HepG2 (cell line): ENCODE results near the gene ADAM15. TPM values are rescaled to one million over a fixed set of nuclear protein-coding genes. Genes with fewer than 3 reads are reported as not detected.

Experiments
- BRF2 ChIP-seq: sonication (generic); formaldehyde crosslinking; IDR thresholded peaks from 2 replicates; pipeline ENCODE4 v1.8.1; 2022; ENCODE audit warnings: mild to moderate bottlenecking, missing genetic modification reagents
- CENPBD1 ChIP-seq: sonication (generic); formaldehyde crosslinking; IDR thresholded peaks from 2 replicates; pipeline ENCODE4 v1.8.0; 2022; ENCODE audit warnings: missing genetic modification reagents, low read depth, mild to moderate bottlenecking, borderline replicate concordance
- E2F5 ChIP-seq: sonication (generic); formaldehyde crosslinking; conservative IDR thresholded peaks from 2 replicates; pipeline ENCODE4 v1.4.0; 2020; ENCODE audit warnings: missing genetic modification reagents
- FOSL1 ChIP-seq: sonication (generic); formaldehyde crosslinking; IDR thresholded peaks from 2 replicates; pipeline ENCODE4 v1.9.0; 2021; ENCODE audit warnings: missing genetic modification reagents, borderline replicate concordance
- HINFP ChIP-seq: sonication (generic); formaldehyde crosslinking; IDR thresholded peaks from 2 replicates; pipeline ENCODE4 v1.4.0; 2020; ENCODE audit warnings: low read depth, mild to moderate bottlenecking, missing genetic modification reagents
- HNRNPL ChIP-seq: fragments of 200-400 bp; formaldehyde crosslinking; IDR thresholded peaks from 2 replicates; pipeline ENCODE4 v1.6.1; 2017; ENCODE audit warnings: mild to moderate bottlenecking, low read depth, low read length
- KDM4B ChIP-seq: sonication (generic); formaldehyde crosslinking; IDR thresholded peaks from 2 replicates; pipeline ENCODE4 v1.4.0; 2020; ENCODE audit warnings: missing genetic modification reagents
- MLX ChIP-seq: IDR thresholded peaks from 2 replicates; pipeline ENCODE4 v1.6.1; 2016
- MXI1 ChIP-seq: IDR thresholded peaks from 3 replicates; pipeline ENCODE4 v1.6.1; 2012; ENCODE audit warnings: low read depth, low read length, inconsistent platforms, borderline replicate concordance
- NFKBIZ ChIP-seq: IDR thresholded peaks from 2 replicates; pipeline ENCODE4 v1.6.1; 2018; ENCODE audit warnings: missing genetic modification reagents, missing compliant biosample characterization
- NR2F1 ChIP-seq, 2 experiments: fragments of 450-650 bp in 1 of 2; formaldehyde crosslinking in 1 of 2; IDR thresholded peaks; 2 replicates each; pipeline versions ENCODE4 v1.5.0 to v1.6.1; 2016 to 2020; ENCODE audit warnings: mild to moderate bottlenecking in 1 of 2, missing compliant biosample characterization in 1 of 2, missing genetic modification reagents in 1 of 2, moderate library complexity in 1 of 2
- PHF20 ChIP-seq: sonication (generic); formaldehyde crosslinking; IDR thresholded peaks from 2 replicates; pipeline ENCODE4 v1.5.0; 2020; ENCODE audit warnings: mild to moderate bottlenecking, missing genetic modification reagents
- PHF8 ChIP-seq: sonication (generic); formaldehyde crosslinking; IDR thresholded peaks from 2 replicates; pipeline ENCODE4 v1.5.0; 2020; ENCODE audit warnings: missing genetic modification reagents
- RXRA ChIP-seq: sonication (generic); formaldehyde crosslinking; IDR thresholded peaks from 2 replicates; pipeline ENCODE4 v1.5.1; 2020; ENCODE audit warnings: missing genetic modification reagents
- TFDP1 ChIP-seq: IDR thresholded peaks from 2 replicates; pipeline ENCODE4 v1.6.1; 2016; ENCODE audit warnings: missing compliant biosample characterization, missing genetic modification reagents, borderline replicate concordance
- ZBTB26 ChIP-seq: IDR thresholded peaks from 2 replicates; pipeline ENCODE4 v1.6.1; 2016; ENCODE audit warnings: missing compliant biosample characterization, missing genetic modification reagents, borderline replicate concordance
- ZFP36L2 ChIP-seq: sonication (generic); formaldehyde crosslinking; IDR thresholded peaks from 2 replicates; pipeline ENCODE4 v1.4.0; 2020; ENCODE audit warnings: missing genetic modification reagents
- ZNF337 ChIP-seq: sonication (generic); formaldehyde crosslinking; IDR thresholded peaks from 2 replicates; pipeline ENCODE4 v1.5.1; 2020; ENCODE audit warnings: missing genetic modification reagents, low read depth, mild to moderate bottlenecking, borderline replicate concordance
- ZNF34 ChIP-seq: sonication (generic); formaldehyde crosslinking; IDR thresholded peaks from 2 replicates; pipeline ENCODE4 v1.4.0; 2020; ENCODE audit warnings: mild to moderate bottlenecking, missing genetic modification reagents, borderline replicate concordance
- ZNF350 ChIP-seq: sonication (generic); formaldehyde crosslinking; IDR thresholded peaks from 2 replicates; pipeline ENCODE4 v1.4.0; 2020; ENCODE audit warnings: mild to moderate bottlenecking, low read depth, missing genetic modification reagents, borderline replicate concordance
- ZNF468 ChIP-seq: sonication (generic); formaldehyde crosslinking; IDR thresholded peaks from 2 replicates; pipeline ENCODE4 v1.8.0; 2022; ENCODE audit warnings: mild to moderate bottlenecking, moderate library complexity, missing genetic modification reagents
- ZNF549 ChIP-seq: sonication (generic); formaldehyde crosslinking; IDR thresholded peaks from 2 replicates; pipeline ENCODE4 v1.5.0; 2020; ENCODE audit warnings: missing genetic modification reagents
- ZNF768 ChIP-seq: sonication (generic); formaldehyde crosslinking; IDR thresholded peaks from 2 replicates; pipeline ENCODE4 v1.4.0; 2020; ENCODE audit warnings: missing genetic modification reagents
- polyA plus RNA-seq, 8 experiments: library from polyadenylated mRNA; depleted of rRNA in 3 of 8; stranded (reverse) in 7 of 8; unstranded in 1 of 8; fragments of >200 nt; fragmentation: Illumina TruSeq in 4 of 8; extraction: Trizol in 4 of 8; gene quantifications; 2 replicates each; pipeline versions ENCODE4 v1.2.1 to v1.2.3, GENCODE V29; 2011 to 2016; ENCODE audit warnings: low read depth in 4 of 8, missing spikeins in 1 of 8, mixed read lengths in 1 of 8; ENCODE audit not compliant: insufficient read depth in 1 of 8
- total RNA-seq, 5 experiments: library from RNA; depleted of rRNA; stranded (reverse); fragments of >200 nt; fragmentation: Illumina TruSeq; extraction: Trizol; gene quantifications; 2 replicates each; pipeline ENCODE4 v1.2.3, GENCODE V29; 2016; ENCODE audit warnings: low read depth in 1 of 5

The ADAM15 gene
- total and polyA plus RNA-seq, 2 of the 13 experiments (the other 11 are each of a cell fraction or from before 2014, with no cell fraction given) = 17.9 to 25.6 TPM

GRCh38 chr1:155003766-155004351, 47.3 kb upstream of the ADAM15 start (continued):
- TF ChIP-seq ZNF34 (CRISPR knock-in tag) (no peak), E2F5 (CRISPR knock-in tag) (no peak), BRF2 (CRISPR knock-in tag) (no peak), CENPBD1 (CRISPR knock-in tag) (no peak), PHF8 (CRISPR knock-in tag) (0 out of 2 replicates have a peak, but pooled peaks have one; percentile 28), PHF20 (0 out of 2 replicates have a peak, but pooled peaks have one; percentile 15), NR2F1 (CRISPR knock-in tag; IDR thresholded peaks at IDR 0.05) (peak in 1 of 2 experiments; percentile 10; a peak in 1 of 4 replicates), HNRNPL (0 out of 2 replicates have a peak, but pooled peaks have one; percentile 18), MXI1 (no peak; the same call in 2 of the 3 replicates), KDM4B (CRISPR knock-in tag) (no peak), HINFP (CRISPR knock-in tag) (no peak), TFDP1 (CRISPR knock-in tag) (peak; percentile 9; the same call in 1 of the 2 replicates), ZNF350 (CRISPR knock-in tag) (no peak), ZNF549 (CRISPR knock-in tag) (no peak), FOSL1 (no peak), ZNF468 (CRISPR knock-in tag) (no peak), ZNF337 (CRISPR knock-in tag) (no peak), ZBTB26 (CRISPR knock-in tag) (no peak), RXRA (CRISPR knock-in tag) (no peak), MLX (CRISPR knock-in tag) (peak; percentile 55; the same call in 1 of the 2 replicates), ZNF768 (CRISPR knock-in tag) (no peak), ZFP36L2 (no peak), NFKBIZ (CRISPR knock-in tag) (no peak)
